Suppressor macrophage treated with lipopolysaccharide for 1 hour (primary cell): ENCODE measurements around the gene MS4A15.
"Not testable (repeated sequence)": the region's sequence is repeated elsewhere in the genome, so short reads cannot be mapped to it uniquely, and the experiment has no call there.

Experiments
- DNase-seq, 3 donors: peaks; one replicate each; pipeline ENCODE4 v3.0.0-alpha.2; 2020 to 2022

MS4A15 gene, protein sequence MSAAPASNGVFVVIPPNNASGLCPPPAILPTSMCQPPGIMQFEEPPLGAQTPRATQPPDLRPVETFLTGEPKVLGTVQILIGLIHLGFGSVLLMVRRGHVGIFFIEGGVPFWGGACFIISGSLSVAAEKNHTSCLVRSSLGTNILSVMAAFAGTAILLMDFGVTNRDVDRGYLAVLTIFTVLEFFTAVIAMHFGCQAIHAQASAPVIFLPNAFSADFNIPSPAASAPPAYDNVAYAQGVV

DNA sequence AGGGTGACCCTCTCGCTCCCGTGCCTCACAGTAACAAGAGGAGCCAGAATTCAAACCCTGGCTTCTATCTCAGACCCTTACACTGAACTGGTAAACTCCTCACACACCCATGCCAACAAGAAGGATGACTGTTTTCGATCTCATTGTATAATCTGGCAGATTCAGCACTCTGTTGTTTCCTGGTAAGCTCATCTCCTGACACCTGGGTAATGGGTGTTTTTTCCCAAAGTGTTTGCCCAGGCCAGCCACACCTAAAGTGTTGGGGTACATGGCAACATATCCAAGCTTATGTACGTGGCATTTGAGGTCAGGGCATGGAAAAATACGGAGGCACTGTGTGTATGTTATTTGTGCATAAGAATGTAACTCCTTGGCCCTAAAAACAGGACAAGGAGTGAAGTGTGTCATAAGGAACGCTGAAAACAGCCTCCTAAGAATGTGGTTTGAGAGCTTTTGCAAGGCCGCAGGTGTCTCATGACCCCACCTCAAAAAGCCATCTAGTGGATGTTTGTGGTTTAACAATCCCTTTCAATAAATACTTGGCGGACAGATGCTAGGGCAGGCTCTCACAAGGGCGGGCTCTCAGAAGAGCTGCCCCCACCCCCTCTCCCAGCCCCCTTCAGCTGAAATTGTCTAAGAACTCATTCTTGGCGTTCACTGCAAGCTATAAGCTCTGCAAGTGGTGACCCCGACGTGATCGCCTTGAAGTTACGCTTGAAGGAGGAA is at the start of gene MS4A15:
MS4A15 (plus strand) TSS at position 561 of the 726 bp plus-strand sequence. CDS start 6,867 bp downstream, outside the sequence.
- peak in 2 of 3 donors; percentile 31 to 32 for DNase-seq

DNA sequence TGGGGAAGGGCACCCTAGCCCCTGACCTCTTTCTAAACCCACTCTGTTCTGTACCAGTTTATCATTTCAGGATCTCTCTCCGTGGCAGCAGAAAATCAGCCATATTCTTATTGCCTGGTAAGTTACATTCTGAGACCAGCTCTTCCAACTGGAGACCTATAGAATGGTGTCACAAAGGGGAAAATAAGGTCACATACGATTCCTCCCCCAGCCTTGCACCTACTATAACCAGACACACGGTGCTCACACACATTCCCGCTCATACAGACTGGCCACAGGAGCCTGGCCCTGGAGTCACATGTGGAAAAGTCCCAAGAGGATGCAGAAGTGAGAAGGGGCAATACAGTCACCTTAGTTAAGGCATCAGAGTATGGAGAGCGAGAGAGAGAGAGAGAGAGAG is 49.7 kb upstream of the MS4A15 start:
- DNase-seq: no peak

DNA sequence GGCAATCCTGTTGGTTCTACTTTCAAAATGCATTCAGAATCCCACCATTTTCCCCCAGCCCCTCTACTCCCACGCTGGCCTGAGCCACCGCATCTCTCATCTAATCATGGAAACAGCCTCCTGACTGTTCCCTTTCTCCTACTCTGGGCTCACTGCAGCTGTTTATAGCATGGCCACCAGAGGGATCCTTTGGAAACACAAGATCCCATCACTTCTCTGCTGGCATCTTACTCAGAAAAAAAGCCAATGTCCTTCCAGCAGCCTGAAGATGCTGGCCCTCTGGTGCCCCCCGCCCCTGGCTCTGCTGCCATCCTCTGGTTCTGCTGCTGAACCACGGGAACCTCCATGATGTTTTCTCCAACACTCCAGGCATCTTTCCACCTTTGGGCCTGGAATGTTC is 46.2 kb upstream of the MS4A15 start:
- DNase-seq: no peak

DNA sequence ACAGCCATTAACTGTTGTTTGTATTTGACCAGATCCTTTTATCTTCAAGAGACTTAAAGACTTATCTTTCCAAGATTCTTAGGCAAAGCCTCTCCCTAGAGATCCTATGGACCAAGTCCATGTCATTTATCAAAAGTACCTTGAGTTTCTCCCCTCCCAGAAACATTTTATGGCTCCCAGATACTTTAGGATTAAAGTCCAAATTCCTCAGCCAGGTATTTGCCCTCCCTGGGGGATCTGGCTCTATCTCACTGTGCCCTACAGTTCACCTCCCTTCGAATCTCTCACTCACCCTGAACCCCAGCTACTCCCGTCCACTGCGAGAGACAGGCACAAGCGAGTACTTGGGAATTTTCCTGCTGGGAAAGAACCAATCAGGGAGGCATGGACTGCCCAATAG is 45.4 kb upstream of the MS4A15 start:
- DNase-seq: no peak

DNA sequence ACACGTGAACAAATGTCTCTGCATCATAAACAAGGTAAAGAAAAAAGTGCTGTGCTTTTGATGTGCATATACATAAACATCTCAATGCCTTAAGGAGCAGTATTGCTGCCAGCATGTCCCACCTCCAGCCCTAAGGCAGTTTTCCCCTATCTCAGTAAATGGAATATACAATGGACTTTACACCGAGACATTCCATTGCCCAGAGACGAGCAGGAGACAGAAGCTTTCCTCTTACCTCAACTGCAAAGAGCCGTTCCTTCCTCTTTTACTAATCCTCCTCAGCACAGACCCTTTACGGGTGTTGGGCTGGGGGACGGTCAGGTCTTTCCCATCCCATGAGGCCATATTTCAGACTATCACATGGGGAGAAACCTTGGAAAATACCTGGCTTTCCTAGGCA is 43.2 kb upstream of the MS4A15 start:
- not testable (repeated sequence) for DNase-seq

DNA sequence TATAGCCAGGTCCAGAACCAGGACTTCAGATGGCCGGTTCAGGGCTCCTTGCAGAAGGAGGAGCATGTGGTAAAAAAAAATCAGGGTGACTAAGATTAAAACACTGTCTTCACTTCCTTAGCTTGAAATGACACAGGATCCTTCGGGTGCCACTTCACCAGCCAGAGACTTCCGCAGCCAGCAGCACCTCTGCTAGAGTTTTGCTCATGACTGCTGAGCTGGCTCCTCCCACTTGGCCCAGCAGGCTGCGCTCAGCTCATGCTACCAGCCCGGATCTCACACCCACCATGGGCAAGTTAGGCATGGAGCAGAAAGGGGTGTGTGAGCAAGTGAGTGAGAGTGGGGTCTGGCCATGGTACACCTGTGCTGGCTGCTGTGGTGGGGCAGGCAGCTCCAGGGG is 38.7 kb upstream of the MS4A15 start:
- DNase-seq: no peak

DNA sequence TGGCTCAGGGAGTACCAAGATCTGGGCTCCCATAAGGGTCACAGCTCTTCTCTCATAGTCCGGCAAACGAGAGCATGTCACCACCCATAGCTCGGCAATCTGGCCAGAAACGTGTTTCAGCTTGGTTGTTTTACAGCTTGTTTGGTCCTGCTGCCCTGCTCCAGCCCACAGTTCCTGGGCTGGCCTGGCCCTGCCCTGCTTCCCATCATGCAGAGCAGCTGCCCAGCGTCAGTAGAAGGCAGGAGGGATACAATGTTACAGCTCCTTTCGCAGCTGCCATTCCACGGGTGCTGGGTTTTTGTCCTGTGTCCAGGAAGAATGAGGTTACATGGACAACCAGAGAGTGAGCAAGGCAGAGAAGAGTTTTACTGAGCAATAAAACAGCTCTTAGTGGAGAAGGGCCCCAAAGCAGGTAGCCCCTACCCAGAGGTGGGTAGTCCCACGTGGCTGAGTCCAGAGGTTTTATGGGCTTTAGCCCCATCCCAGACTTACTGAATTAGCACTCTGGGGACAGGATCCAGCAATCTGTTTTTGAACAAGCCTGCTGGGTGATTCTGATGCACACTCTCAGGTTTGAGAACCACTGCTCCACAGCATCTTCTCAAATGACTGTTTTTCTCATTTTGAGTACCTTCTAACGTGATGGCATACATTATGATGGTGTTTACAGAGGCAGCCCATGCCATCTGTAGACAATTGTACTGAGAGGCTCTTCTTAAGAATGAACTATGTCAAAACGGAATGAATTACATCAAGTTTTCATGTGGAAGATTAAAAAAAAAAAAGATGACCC is 37.9 kb upstream of the MS4A15 start:
- DNase-seq: no peak

DNA sequence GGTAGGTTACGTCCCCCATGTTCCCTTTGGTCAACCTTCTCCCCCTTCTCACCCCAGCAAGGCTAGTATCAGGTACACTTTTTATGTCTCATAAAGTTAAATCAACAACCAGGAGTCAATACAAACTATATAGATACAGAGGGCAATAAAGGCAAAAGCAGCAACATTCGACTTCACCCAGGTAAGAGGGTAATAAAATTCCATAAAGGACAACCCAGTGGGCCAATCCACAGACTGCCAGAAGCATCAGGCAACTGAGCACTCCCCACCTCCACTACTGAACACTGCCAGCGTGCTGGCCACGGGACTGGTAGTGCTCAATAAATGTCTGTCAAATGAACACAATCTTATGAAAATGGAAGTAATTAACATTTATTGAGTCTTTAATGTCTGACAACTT is 37.3 kb upstream of the MS4A15 start:
- DNase-seq: no peak

DNA sequence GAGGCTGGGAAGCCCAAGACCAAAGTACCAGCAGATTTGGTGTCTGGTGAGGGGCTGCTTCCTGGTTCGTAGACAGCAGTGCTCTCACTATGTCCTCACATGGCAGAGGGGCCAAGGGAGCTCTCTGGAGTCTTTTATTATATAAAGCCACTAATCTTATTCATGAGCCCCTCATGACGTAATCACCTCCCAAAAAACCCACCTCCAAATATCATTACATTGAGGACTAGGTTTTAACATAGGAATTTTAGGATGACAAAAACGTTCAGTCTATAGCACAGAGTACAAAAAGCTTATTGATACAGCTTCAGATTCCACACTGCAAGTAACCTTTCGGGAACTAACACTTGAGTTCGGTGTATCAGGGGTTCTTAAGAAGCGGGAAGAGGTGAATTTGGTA is 36.2 kb upstream of the MS4A15 start:
- DNase-seq: no peak

DNA sequence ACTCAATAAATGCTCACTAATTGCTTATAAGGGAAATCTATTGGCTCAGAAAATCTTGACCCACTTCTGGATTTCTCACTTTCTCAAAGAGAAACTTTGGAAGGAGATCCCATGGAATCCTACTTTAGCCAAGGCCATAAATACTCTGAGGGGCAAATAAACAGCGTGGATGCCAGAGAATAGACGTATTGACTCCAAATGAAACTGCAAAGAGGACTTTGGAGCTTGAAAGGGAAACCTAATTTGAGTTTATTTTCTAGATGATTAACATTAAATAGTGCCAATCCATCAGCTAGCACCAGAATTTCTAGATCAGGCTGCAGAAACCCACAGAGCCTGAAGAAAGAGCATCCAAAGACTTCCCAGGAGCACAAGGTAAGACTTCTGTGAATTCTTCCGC is 32.2 kb upstream of the MS4A15 start, which contains the start of gene MS4A18:
MS4A18 (plus strand) TSS at position 301 of the 400 bp plus-strand sequence.
- DNase-seq: no peak

DNA sequence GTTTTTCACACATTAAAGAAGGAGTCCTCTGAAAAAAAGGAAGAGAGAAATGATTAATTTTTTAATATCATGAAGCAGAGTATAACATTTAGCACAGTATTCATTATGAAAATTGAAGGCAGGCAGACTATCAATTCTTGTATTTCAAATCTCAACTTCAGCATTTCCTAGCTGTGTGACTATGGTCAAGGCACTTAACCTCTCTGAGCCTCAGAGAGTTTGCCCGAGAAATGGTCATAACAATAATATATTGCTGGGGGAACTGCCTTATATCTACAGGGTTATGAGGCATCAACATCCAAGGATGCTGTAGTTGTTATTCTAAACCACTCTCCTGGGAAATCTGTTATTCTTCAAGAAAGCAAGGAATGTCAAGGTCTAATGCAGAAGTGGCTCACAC is 31.1 kb upstream of the MS4A15 start:
- no peak for DNase-seq

DNA sequence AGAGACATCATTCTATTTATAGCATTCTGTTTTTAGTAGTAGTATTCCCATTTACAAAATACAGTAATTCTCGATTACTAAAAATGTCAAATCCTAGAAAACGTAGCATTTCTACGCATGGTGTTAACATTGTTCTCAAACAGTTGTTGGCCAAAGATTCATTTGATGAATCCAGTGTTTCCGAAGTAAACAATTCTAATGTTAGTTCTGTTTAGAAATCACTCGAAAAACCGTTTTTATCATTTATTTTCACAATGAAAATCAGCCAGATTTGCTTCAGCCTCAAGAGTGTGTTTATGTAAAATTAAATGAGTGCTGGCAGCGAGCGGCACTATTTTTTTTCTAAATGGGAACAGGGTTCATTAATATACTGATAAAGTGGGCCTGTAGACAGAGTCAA is 25.1 kb upstream of the MS4A15 start:
- DNase-seq: no peak

DNA sequence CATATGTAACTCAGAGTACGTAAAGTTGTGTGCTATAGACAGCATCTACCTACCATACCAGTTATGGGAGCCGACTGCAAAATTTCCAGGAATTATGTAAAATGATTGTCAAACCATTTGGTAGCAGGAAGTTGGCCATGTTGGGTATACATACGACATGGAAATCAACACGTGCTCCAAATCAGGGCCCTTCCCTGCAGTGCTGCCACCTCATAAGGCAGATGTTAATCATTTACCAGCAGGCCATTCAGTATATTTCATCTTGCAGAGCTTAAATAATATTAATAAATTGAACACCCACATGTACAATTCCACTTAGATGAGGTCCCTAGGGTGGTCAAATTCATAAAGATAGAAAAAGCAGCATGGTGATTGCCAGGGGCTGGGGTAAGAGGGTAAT is 22.4 kb upstream of the MS4A15 start:
- DNase-seq: no peak

DNA sequence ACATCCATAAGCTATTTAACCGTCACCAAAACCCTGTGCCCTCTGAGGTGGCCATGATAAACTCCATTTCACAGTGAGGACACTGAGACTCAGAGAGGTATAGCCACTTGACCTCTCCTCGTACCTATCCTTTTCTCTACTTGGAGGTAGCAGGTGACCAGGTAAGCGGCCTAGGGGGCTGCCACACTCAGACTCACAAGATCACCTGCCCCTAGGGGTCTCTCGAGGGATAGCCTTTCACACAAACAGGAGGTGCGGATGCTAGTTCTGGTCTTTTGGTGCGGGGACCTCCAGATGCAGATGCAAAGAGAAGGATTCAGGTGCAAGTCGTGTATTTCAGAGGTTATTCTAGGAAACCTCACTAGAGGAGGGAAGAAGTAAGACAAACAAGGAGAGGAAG is 17.6 kb upstream of the MS4A15 start:
- DNase-seq: no peak

DNA sequence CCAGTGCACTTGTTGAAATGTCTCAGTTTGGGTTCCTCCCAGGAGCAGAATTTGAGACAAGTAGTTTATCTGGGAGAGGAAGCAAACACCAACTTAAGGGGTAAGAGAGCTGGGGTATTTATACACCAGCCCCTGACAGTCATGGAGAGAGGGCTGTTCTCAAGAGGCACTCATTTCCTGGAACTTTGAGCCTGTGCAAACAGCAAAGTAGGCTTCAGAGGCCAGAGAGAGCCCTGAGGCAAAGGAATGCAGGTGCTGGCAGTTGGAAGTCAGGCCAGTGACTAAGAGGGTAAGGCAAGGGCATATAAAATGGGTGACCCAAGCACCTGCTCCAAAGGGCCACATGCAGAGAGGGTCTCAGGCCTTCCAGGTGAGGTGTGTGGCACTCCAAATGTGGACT is 16.1 kb upstream of the MS4A15 start:
- DNase-seq: no peak

DNA sequence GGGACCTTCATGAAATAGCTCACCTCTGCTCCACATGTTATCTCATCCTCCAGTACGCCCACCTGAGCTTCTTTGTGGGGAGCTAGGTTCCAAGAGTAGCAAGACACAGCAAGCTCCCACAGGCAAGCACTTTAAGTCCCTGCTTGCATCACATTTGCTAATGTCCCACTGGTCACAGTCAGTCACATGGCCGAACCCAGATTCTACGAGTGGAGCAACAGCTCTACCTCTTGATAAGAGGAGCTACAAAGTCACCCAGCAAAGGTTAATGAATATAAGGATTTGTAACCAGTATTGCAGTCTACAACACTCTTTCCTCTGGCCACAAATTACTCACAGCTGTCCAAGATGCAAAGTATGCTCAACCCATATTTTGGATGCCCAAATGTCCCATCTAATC is 15.2 kb upstream of the MS4A15 start:
- DNase-seq: no peak

DNA sequence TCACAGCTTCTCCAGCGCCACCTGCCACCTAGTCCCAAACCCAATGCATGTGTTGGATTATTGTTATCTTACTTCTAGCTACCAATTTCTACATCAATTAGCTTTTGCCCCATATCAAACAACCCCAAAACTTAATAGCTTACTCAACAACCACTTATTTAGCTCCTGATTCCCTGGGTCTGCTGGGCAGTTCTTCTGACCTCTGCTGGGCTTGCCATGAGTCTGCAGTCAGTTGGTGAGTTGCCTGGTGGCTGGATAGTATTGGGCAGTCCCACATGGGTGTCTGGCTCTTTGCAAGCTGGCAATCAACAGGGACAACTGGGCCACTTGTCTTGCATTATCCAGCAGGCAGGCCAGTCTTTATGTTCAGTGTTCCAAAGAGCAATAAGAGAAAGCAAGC is 13.6 kb upstream of the MS4A15 start:
- DNase-seq: no peak

DNA sequence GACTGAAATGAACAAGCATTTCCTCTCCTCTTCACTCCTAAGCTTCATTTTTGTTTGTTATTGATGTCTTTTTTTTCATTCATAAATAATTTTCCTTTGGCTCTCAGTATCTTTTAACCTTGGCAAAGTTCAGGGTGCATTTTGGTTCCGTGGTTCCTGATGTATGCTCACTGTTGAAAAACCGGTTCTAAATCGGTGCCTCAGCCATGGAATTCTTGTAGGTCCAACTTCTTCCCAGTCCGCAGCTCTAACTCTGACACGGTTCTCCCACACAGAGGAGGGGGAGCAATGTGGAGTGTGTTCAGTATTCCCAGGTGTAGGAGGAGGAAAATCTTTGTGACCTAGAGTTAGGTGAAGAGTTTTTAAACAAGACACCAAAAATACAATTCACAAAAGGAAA is 12.6 kb upstream of the MS4A15 start:
- no peak for DNase-seq

DNA sequence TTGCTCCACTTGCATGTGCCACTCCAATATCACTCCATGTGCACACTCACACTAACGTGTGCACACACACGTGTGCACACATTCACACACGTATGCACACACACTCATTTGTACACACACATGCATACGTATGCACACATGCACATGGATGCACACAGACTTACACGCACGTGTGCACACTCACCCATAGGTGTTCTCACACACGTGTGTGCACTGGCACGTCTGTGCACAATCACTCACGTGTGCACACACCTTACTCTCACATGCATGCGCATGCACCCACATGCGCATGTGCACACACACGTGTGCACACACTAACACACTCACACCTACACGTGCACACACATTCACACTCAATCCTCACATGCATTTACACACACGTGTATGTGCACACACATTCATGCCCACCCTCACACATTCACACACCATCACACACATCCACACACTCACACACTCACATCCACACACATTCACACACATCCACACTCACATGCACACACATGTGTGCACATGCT is 9.3 kb upstream of the MS4A15 start:
- no peak for DNase-seq

DNA sequence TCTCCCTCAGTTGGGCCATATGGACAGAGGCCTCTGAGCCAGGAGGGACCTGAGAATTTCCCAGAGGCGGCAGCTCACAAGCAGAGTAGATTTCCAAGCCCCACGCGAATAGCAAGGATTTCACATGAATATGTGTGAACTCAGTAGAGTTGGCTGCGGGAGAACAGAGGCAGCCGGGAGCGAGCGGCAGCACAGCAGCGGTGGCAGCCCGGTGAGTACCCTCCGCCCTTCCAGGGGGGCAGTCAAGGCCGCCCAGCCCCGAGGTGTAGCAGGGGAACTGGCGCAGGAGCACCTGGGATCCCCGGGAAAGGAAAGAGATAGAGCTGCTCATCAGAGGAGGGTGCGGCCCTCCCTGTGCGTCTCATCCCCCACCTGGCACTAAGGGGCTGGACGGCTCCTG is 8.4 kb upstream of the MS4A15 start:
- DNase-seq: no peak

DNA sequence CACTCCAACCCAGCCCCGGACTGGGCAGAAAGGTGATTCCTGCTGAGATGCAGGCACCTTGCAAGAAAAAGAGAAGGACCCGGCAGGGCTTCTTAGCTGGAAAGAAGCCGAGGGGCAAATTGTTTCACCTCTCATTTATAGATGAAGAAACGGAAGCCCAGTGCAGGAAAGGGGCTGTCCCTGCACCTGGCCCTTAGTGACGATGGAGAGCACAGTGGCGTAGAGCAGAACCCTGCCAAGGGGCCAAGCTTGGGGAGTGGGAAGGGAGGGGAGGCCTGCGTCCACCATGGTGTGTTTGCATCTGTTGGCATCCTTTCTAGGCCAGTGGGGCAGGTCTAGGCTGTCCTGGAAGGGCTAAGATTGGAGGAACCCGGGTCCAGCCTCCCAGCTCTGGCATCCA is 7.8 kb upstream of the MS4A15 start:
- no peak for DNase-seq

DNA sequence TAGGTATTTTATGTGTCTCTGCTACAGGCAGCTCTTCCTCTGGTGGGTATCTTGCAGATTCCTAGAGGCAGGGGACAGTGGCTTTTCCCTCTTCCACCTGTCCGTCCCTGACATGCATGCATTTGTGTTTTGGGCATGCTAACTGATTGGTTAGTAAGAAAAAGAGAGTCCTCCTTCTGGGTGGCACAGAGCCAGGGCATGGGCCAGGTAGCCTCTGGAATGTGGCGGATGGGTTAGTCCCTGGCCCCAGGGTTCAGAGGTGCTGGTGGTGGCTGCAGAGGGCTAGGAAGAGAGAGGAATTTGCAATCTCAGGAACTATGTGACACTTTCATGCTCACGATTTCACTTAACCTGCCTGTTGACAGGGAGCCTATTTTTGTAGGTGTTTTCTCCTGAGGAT is 5.8 kb upstream of the MS4A15 start:
- DNase-seq: no peak

DNA sequence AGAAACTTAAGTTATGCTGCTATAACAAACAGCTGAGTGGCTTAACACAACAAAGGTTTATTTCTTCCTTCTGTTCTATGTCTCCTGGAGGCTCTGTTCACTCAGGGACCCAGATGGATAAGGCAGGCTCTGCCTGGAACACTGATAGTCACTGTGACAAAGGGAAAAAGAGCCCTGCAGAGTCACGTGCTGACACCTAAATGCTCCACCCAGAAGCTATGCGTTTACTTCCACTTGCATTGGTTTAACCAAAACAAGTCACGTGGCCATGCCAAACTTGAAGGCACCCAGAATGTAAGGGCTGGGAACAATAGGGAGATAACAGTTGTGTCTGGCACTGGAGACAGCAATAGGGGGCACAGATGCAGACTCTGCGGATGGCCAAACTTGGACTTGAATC is 3.4 kb upstream of the MS4A15 start:
- no peak for DNase-seq

DNA sequence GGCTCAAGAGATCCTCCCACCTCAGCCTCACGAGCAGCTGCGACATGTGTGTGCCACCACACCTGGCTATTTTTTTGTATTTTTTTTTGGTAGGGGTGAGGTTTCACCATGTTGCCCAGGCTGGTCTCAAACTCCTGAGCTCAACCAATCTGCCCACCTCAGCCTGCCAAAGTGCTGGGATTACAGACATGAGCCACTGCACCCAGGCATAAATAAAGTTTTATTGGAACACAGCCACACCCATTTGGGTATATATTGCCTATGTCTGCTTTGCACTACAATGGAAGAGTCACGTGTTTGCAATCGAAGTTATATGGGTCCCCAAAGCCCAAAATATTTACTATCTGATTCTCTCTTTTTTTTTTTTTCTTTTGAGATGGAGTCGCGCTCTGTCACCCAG is 1.8 kb upstream of the MS4A15 start:
- no peak for DNase-seq
